Heart right ventricle (tissue), 16 donors: ENCODE data around the gene RPF1. TPM values are rescaled to one million over a fixed set of nuclear protein-coding genes. Genes with fewer than 3 reads are reported as not detected.

ENCODE experiments used
- ATAC-seq, 8 donors: fragments of 200-7000 bp; cut with Tn5 transposase; one replicate each; pipeline ENCODE4 v1.9.1; 2020; ENCODE audit warnings: mild to moderate bottlenecking in 8 of 8, moderate library complexity in 8 of 8, moderate number of reproducible peaks in 1 of 8
- DNase-seq, 2 donors: peaks; one replicate each; pipeline ENCODE4 v3.0.0-alpha.2; 2020
- H3K27ac ChIP-seq, 10 donors: fragments of 200-600 bp; sonication (generic) in 2 of 10; one replicate each; pipeline versions ENCODE4 v1.5.0 to v1.8.0; 2020 to 2022; ENCODE audit warnings: mild to moderate bottlenecking in 3 of 10
- H3K27me3 ChIP-seq, 7 donors: fragments of 200-600 bp; one replicate each; pipeline ENCODE4 v1.8.0; 2021 to 2022; ENCODE audit warnings: mild to moderate bottlenecking in 2 of 7
- H3K36me3 ChIP-seq, 9 donors: fragments of 200-600 bp; sonication (generic) in 1 of 9; one replicate each; pipeline versions ENCODE4 v1.5.0 to v1.8.0; 2020 to 2022; ENCODE audit warnings: mild to moderate bottlenecking in 2 of 9
- H3K4me1 ChIP-seq, 9 donors: fragments of 200-600 bp; sonication (generic) in 1 of 9; one replicate each; pipeline versions ENCODE4 v1.5.0 to v1.8.0; 2020 to 2022; ENCODE audit warnings: mild to moderate bottlenecking in 4 of 9
- H3K4me3 ChIP-seq, 10 donors: fragments of 200-600 bp; sonication (generic) in 2 of 10; one replicate each; pipeline versions ENCODE4 v1.5.0 to v1.8.0; 2020 to 2022; ENCODE audit warnings: mild to moderate bottlenecking in 7 of 10, moderate library complexity in 2 of 10
- H3K9me3 ChIP-seq, 11 donors: fragments of 200-600 bp in 10 of 11; sonication (generic) in 2 of 11; one replicate each; pipeline versions ENCODE4 v1.5.0 to v1.8.0; 2013 to 2022; ENCODE audit warnings: mild to moderate bottlenecking in 2 of 11, control low read depth in 1 of 11, moderate library complexity in 1 of 11
- WGBS, 2 donors: extraction: QIAGEN DNeasy Blood & Tissue Kit; methylation state at CpG; one replicate each; pipeline ENCODE4 v1.1.7; 2013; ENCODE audit warnings: inconsistent platforms in 1 of 2; 5-methylcytosine and 5-hydroxymethylcytosine counted together
- intact Hi-C, 10 donors: fragments of 100-400 bp; cut with DNase I; formaldehyde crosslinking; loops; one replicate each; pipeline versions ENCODE4 v1.11.1 to v1.14.2; 2022
- polyA plus RNA-seq, 2 donors: library from polyadenylated mRNA; stranded (reverse); fragments of 200-250 nt; gene quantifications; one replicate each; pipeline ENCODE4 v1.2.3, GENCODE V29; 2013
- total RNA-seq, 10 donors: library from RNA; stranded (reverse); fragmentation: NEBNext Ultra II Directional in 3 of 10; extraction: Animal tissue kit (Norgen Biotek cat#: 25700) in 3 of 10; gene quantifications; one replicate each; pipeline versions ENCODE4 v1.2.1 to v1.2.4, GENCODE V29; 2021 to 2023
- TF ChIP-seq, protein P1 (sequence below), 9 donors: fragments of 200-600 bp; sonication (generic) in 2 of 9; IDR thresholded peaks; one replicate each; pipeline versions ENCODE4 v1.5.0 to v1.8.0; 2021 to 2022; ENCODE audit warnings: antibody characterized with exemption in 9 of 9, mild to moderate bottlenecking in 5 of 9, moderate library complexity in 1 of 9
- donor health status: Arrhythmogenic right ventricular cardiomyopathy.
- donor health status: ischemic (EF 13 %, LVEDD 7.1; RV severe dilation, severe dysfunction).
- donor health status: healthy with polysubstance abuse.
- donor health status: DM: no; HTN: yes; CAD: no.
- donor health status: DM: no; HTN: no; CAD: no.
- donor health status: ischemic (EF 25% LVEDD 6.9; RV normal size, moderate dysfunction).
- donor health status: ischemic (EF 25% LVEDD 5.7; RV mildly dilated, moderate dysfunction).
- donor health status: healthy.
- donor health status: DM: yes; HTN: yes; CAD: no.
- donor health status: Ischemic cardiomyopathy.
- donor health status: ischemic (EF 35%, LVEDD 5.7; RV mildly dilated, moderate dysfunction).
- donor health status: nonischemic (EF 11% LVEDD 7.7; RV severe dilation, severe dysfunction).
- donor health status: DM: yes; HTN: yes; CAD: no.
- donor health status: PGD.
- donor health status: ischemic (EF 29% LVEDD 5.4; RV normal size, mild dysfunction).
- donor health status: nonischemic (EF 23%, LVEDD 6.1; RV moderate dilation, normal function).

RPF1 gene
- total and polyA plus RNA-seq, 12 donors, result 17.9 to 45.8 (median 32.0) TPM

DNA sequence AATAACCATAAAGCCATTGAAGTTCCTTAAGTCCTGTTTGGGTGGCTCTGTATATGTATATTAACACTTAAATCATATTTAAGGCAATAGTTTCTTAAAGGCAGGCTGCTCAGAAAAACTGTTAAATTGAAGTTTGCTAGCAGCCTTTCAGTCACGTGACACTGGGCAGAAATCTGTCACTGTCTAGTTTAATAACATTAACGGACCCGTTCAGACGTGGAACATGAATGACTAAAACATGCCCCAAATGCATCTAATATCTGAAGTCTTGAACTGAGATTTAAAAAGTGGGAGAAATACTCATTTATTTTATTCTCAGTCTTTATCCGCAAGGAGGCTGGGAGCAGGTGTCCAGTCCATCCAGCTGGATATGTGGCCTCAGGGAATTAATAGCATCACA, 23.9 kb downstream of the RPF1 start:
- Histone ChIP-seq H3K27me3 (no peaks in the 10 kb centered on the region), H3K4me3 (peak overlapping the region in 6 of 10 donors; percentile 3 to 91 (median 74)), H3K27ac (peak overlapping the region in 2 of 10 donors; percentile 6 to 96), H3K9me3 (peaks cover 0 to under 1% (median 0%) of the 10 kb centered on the region in 11 donors), H3K4me1 (peaks cover 0 to 74% (median 57%) of the 10 kb centered on the region in 9 donors), H3K36me3 (peaks cover 0 to 47% (median 13%) of the 10 kb centered on the region in 9 donors)
- DNase-seq (no peak), ATAC-seq (no peak)
- TF ChIP-seq, protein P1, sequence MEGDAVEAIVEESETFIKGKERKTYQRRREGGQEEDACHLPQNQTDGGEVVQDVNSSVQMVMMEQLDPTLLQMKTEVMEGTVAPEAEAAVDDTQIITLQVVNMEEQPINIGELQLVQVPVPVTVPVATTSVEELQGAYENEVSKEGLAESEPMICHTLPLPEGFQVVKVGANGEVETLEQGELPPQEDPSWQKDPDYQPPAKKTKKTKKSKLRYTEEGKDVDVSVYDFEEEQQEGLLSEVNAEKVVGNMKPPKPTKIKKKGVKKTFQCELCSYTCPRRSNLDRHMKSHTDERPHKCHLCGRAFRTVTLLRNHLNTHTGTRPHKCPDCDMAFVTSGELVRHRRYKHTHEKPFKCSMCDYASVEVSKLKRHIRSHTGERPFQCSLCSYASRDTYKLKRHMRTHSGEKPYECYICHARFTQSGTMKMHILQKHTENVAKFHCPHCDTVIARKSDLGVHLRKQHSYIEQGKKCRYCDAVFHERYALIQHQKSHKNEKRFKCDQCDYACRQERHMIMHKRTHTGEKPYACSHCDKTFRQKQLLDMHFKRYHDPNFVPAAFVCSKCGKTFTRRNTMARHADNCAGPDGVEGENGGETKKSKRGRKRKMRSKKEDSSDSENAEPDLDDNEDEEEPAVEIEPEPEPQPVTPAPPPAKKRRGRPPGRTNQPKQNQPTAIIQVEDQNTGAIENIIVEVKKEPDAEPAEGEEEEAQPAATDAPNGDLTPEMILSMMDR (IDR thresholded peaks at IDR 0.05), result no peak
- intact Hi-C loops, result loop anchor here in 4 of 10 donors (10.0 kb wide), 2 partner anchors 72 to 102 kb away; partner anchors contain the start of gene CTBS (in 3 of the 4)
- 38 to 40% methylated on average over 5 of the region's 5 CpGs for WGBS, 2 donors

DNA sequence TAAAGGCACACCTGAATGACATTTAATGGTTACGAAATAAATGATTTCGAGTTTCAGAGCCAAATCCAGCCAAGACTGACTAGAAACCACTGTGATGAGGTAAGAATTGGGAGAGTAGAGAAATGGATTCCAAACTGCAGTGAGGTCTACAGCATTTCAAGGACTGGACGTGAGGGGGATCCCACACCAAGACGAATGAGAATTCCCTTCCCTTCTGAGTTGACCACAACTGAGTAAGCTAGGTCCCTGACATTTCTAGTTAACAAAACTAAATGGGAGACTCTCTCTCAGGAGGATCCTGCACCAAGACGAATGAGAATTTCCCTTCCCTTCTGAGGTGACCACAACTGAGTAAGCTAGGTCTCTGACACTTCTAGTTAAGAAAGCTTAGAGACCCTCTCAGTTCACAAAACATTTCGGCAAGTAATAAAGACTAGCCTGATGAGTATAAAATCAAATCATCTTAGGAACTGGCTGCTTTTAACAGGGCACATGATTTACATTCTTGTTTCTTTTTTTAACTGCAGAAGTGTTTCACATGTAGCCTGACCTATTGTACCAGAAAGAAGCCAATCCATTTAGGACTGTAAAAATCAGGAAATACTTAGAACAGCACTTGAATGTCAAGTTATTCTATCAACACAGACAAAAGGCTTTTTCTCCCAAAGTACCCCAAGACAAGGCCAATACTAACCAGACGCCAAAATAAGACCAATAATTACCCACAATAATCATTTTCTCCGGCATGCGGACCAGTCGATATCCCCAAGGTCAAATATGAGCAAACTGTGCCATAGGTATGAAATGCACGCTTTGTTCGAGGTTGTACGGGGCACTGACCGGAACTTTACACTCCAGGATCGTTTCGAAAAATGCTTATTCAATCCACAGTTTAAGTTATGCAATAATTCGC, 25.8 kb downstream of the RPF1 start:
- H3K4me3 ChIP-seq, result peak overlapping the region; percentile 51 to 91 (median 74)
- TF ChIP-seq, protein P1 (IDR thresholded peaks at IDR 0.05), result no peak
- ATAC-seq, result peak in 1 of 8 donors; percentile 7
- H3K9me3 ChIP-seq, result peaks cover 0 to 20% (median 5%) of the 10 kb centered on the region in 11 donors
- intact Hi-C loops, result loop anchor here in 6 of 10 donors (5.0 to 10.0 kb wide), 5 partner anchors 67 to 117 kb away; partner anchors contain the start of gene CTBS (in 5 of the 6)
- H3K36me3 ChIP-seq, result peaks cover 0 to 36% (median under 1%) of the 10 kb centered on the region in 9 donors
- DNase-seq, result no peak
- WGBS, 2 donors, result 4 to 6% methylated on average over 17 of the region's 17 CpGs
- H3K4me1 ChIP-seq, result peaks cover 0 to 61% (median 55%) of the 10 kb centered on the region in 9 donors
- H3K27ac ChIP-seq, result peak overlapping the region; percentile 93 to 99 (median 98)
- H3K27me3 ChIP-seq, result no peaks in the 10 kb centered on the region

DNA sequence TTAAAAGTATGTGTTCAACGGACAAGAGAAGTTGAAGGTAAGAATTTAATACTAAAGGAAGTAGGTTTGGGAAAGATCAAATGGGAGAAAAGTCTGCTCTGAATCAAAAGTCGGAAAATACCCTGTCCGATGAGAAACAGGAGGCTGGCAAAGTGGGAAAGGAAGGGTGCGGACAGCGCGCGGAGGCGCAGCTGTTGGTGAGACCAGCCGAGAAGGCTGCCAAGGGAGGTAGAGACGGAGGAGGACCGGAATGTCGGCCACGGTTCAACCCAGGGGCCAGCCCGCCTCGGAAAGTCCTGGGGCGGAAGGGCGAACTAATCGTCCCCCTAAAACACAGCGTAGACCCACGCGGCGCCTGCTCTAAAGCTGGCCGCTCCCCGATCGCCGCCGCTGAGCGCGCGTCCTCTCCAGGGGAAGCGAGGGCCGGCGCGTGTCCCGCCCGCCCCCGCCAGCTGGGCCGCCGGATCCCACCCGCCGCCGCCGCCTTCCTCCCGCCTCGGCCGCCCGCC, 26.5 kb downstream of the RPF1 start:
- intact Hi-C loops, result loop anchor here in 7 of 10 donors (1.0 to 10.0 kb wide), 8 partner anchors 26 to 117 kb away; partner anchors contain the start of genes CTBS (in 5 of the 7) and RPF1 (in 1 of the 7)
- peak overlapping the region; percentile 51 to 91 (median 74) for H3K4me3 ChIP-seq
- no peak for DNase-seq
- peak; percentile 60 to 85 (median 79) for ATAC-seq
- H3K36me3 ChIP-seq, result peaks cover 0 to 29% (median 0%) of the 10 kb centered on the region in 9 donors
- peaks cover 0 to 27% (median 5%) of the 10 kb centered on the region in 11 donors for H3K9me3 ChIP-seq
- H3K27me3 ChIP-seq, result no peaks in the 10 kb centered on the region
- 0 to 1% methylated on average over 42 to 47 of the region's 47 CpGs for WGBS, 2 donors
- TF ChIP-seq, protein P1 (IDR thresholded peaks at IDR 0.05), result no peak
- peaks cover 0 to 54% (median 48%) of the 10 kb centered on the region in 9 donors for H3K4me1 ChIP-seq
- peak overlapping the region; percentile 93 to 99 (median 98) for H3K27ac ChIP-seq
